OCI-LY3 (cell line): ENCODE data around the gene RAB31.

Source experiments
- CTCF ChIP-seq: fragments of 200-600, 300-600 bp; sonication (generic); IDR thresholded peaks from 2 replicates; pipeline ENCODE4 v1.5.1; 2014; ENCODE audit warnings: antibody characterized with exemption, low read length, low read depth
- EZH2phosphoT487 ChIP-seq: fragments of 200-600 bp; shearing (Covaris generic); IDR thresholded peaks from 2 replicates; pipeline ENCODE4 v1.6.1; 2018; ENCODE audit warnings: antibody characterized with exemption, mixed run types, low read depth

GRCh38 chr18:9726175-9726574, 18.1 kb downstream of the RAB31 start:
- TF ChIP-seq CTCF = no peak
- TF ChIP-seq EZH2phosphoT487 = no peak
